Lung (tissue), 12 donors: ENCODE data around the gene KCNK18. TPM values are rescaled to one million over a fixed set of nuclear protein-coding genes. Genes with fewer than 3 reads are reported as not detected.

Experiments used
- ATAC-seq: fragments of 200-7000 bp; cut with Tn5 transposase; one replicate; pipeline ENCODE4 v1.9.1; 2020; ENCODE audit warnings: moderate number of reproducible peaks; ENCODE audit not compliant: insufficient read depth, low FRiP score
- DNase-seq, 3 donors: peaks; one replicate each; pipeline ENCODE4 v3.0.0-alpha.2; 2013 to 2017
- H3K27ac ChIP-seq, 2 donors: one replicate each; pipeline ENCODE4 v1.5.1; 2013; ENCODE audit warnings: mild to moderate bottlenecking in 2 of 2, moderate library complexity in 2 of 2, control low read depth in 1 of 2, inconsistent platforms in 1 of 2, low read depth in 1 of 2, low read length in 1 of 2
- H3K27me3 ChIP-seq, 3 donors: one replicate each; pipeline ENCODE4 v1.5.1; 2013; ENCODE audit warnings: low read length in 2 of 3; ENCODE audit not compliant: control insufficient read depth in 3 of 3, insufficient read depth in 3 of 3
- H3K36me3 ChIP-seq, 4 donors: one replicate each; pipeline ENCODE4 v1.5.1; 2013; ENCODE audit warnings: low read length in 4 of 4, mild to moderate bottlenecking in 1 of 4, moderate library complexity in 1 of 4; ENCODE audit not compliant: control insufficient read depth in 4 of 4, insufficient read depth in 4 of 4
- H3K4me1 ChIP-seq, 5 donors: one replicate each; pipeline ENCODE4 v1.5.1; 2013; ENCODE audit warnings: low read length in 5 of 5, mild to moderate bottlenecking in 2 of 5, moderate library complexity in 1 of 5; ENCODE audit not compliant: control insufficient read depth in 5 of 5, insufficient read depth in 5 of 5
- H3K4me3 ChIP-seq: one replicate; pipeline ENCODE4 v1.5.1; 2013; ENCODE audit warnings: mild to moderate bottlenecking, control low read depth, moderate library complexity
- H3K9ac ChIP-seq, 2 donors: one replicate each; pipeline ENCODE4 v1.5.1; 2013; ENCODE audit warnings: low read length in 2 of 2, control low read depth in 1 of 2; ENCODE audit not compliant: insufficient read depth in 1 of 2
- H3K9me3 ChIP-seq, 4 donors: one replicate each; pipeline ENCODE4 v1.5.1; 2013; ENCODE audit warnings: low read length in 3 of 4, mild to moderate bottlenecking in 1 of 4, moderate library complexity in 1 of 4; ENCODE audit not compliant: control insufficient read depth in 4 of 4, insufficient read depth in 3 of 4
- WGBS, 2 donors: extraction: QIAGEN DNeasy Blood & Tissue Kit; methylation state at CpG; one replicate each; pipeline ENCODE4 v1.1.7; 2013; 5-methylcytosine and 5-hydroxymethylcytosine counted together
- polyA plus RNA-seq, 2 donors: library from polyadenylated mRNA; stranded (reverse); fragments of 200-250 nt; gene quantifications; one replicate each; pipeline ENCODE4 v1.2.1, GENCODE V29; 2013
- total RNA-seq, 2 donors: library from RNA; depleted of rRNA in 1 of 2; stranded (reverse); fragments of >200 nt in 1 of 2; gene quantifications; one replicate each; pipeline ENCODE4 v1.2.1, GENCODE V29; 2014 to 2021
- TF ChIP-seq, protein P1 (sequence below): IDR thresholded peaks from 2 replicates; pipeline ENCODE4 v1.5.1; 2012; ENCODE audit warnings: mild to moderate bottlenecking; ENCODE audit errors: control extremely low read depth, extremely low read depth
- donor health status: control.
- donor health status: control.
- donor health status: Bipolar disorder and iron deficiency.
- donor health status: healthy.
- donor health status: DM: yes; HTN: yes; CAD: no.

The KCNK18 gene
- total and polyA plus RNA-seq, 4 donors: not detected

DNA sequence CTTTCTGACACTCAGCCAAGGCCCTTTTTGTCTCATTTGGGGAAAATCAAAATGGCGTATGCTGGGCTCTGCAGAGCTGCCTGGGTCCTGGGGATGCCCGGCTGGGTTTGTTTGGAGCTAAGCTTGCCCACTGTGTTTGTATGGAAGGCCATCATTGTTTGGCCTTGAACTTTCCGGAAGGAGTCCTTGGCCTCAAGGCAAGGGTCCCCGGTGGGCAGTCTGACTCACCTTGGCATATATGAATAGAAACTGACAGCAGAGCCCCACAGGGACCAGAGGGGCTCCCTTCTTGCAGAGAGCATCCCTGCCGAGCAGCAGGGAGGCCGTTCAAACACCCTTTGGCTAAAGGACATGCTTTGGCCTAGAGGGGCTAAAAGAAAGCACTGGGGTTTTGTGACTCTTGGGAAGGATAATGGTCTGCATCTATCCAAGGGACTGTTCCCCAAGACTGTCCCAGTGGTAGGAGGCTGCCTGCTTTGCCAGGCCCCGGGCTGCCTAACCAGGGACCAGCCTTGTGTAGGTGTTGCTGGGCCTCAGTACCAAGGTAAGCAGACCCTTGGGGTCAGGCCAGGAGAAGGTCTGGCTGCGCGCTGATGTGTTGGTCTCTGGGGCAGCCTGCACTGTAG, 58.7 kb downstream of the KCNK18 start:
- DNase-seq: no peak
- 93 to 96% methylated on average over 9 of the region's 9 CpGs for WGBS, 2 donors

DNA sequence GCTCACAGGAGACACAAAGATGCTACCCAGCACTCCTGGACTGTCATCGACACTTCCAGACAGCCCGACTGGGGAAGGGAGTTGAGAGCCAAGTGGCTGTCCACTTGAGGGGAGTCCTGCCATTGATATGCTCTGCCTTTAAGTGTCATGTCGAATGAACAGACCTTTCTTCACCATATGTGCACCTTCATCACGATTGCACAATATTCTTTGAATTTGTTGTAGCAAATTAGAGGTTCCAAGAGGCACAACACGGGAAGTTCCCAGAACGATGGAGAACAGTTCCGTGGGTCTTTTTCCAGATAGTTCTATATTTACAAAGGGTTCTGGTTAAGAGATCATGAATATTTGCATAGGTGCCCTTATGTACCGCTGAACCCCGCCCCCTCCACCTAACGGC, 59.6 kb downstream of the KCNK18 start:
- Histone ChIP-seq H3K4me3 (no peak overlapping the region), H3K9ac (no peak overlapping the region), H3K4me1 (peaks cover 0 to 4% (median 0%) of the 10 kb centered on the region in 5 donors), H3K27me3 (peaks cover 0 to 4% (median 0%) of the 10 kb centered on the region in 3 donors), H3K9me3 (no peaks in the 10 kb centered on the region), H3K27ac (no peak overlapping the region), H3K36me3 (no peaks in the 10 kb centered on the region)
- ATAC-seq (no peak), DNase-seq (no peak)
- 75 to 88% methylated on average over 10 of the region's 10 CpGs for WGBS, 2 donors
- TF ChIP-seq, protein P1, sequence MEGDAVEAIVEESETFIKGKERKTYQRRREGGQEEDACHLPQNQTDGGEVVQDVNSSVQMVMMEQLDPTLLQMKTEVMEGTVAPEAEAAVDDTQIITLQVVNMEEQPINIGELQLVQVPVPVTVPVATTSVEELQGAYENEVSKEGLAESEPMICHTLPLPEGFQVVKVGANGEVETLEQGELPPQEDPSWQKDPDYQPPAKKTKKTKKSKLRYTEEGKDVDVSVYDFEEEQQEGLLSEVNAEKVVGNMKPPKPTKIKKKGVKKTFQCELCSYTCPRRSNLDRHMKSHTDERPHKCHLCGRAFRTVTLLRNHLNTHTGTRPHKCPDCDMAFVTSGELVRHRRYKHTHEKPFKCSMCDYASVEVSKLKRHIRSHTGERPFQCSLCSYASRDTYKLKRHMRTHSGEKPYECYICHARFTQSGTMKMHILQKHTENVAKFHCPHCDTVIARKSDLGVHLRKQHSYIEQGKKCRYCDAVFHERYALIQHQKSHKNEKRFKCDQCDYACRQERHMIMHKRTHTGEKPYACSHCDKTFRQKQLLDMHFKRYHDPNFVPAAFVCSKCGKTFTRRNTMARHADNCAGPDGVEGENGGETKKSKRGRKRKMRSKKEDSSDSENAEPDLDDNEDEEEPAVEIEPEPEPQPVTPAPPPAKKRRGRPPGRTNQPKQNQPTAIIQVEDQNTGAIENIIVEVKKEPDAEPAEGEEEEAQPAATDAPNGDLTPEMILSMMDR: no peak

More for the DNA sequence above, 58.7 kb downstream of the KCNK18 start:
- H3K36me3 ChIP-seq: no peaks in the 10 kb centered on the region
- no peak overlapping the region for H3K4me3 ChIP-seq
- peak; percentile 9 for ATAC-seq
- H3K9me3 ChIP-seq: no peaks in the 10 kb centered on the region
- no peak overlapping the region for H3K9ac ChIP-seq
- H3K27me3 ChIP-seq: peaks cover 0 to 4% (median 0%) of the 10 kb centered on the region in 3 donors
- no peaks in the 10 kb centered on the region for H3K4me1 ChIP-seq
- H3K27ac ChIP-seq: no peak overlapping the region
- TF ChIP-seq, protein P1: no peak

DNA sequence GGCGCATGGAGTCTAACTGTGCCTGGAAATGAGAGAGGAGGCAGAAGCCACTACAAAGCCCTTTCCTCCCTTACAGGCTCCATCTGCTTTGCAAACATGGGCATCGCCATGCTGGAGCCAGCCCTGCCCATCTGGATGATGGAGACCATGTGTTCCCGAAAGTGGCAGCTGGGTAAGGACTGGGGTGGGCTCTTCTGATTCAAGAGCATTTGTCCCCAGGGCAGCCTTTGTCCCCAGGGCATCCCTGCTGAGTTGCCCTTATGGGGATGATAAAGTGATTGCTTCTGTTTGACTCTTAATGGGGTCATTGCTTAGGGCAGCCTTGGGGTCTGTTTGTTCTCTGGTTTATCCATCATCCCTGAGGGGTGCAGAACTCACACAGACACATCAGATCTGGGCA, 60.4 kb downstream of the KCNK18 start:
- Histone ChIP-seq H3K27ac (no peak overlapping the region), H3K4me3 (no peak overlapping the region), H3K27me3 (peaks cover 0 to 4% (median 0%) of the 10 kb centered on the region in 3 donors), H3K9ac (no peak overlapping the region), H3K4me1 (peaks cover 0 to 4% (median 0%) of the 10 kb centered on the region in 5 donors), H3K36me3 (no peaks in the 10 kb centered on the region), H3K9me3 (no peaks in the 10 kb centered on the region)
- ATAC-seq (no peak), DNase-seq (no peak)
- TF ChIP-seq, protein P1: no peak
- 73 to 89% methylated on average over 3 of the region's 3 CpGs for WGBS, 2 donors

DNA sequence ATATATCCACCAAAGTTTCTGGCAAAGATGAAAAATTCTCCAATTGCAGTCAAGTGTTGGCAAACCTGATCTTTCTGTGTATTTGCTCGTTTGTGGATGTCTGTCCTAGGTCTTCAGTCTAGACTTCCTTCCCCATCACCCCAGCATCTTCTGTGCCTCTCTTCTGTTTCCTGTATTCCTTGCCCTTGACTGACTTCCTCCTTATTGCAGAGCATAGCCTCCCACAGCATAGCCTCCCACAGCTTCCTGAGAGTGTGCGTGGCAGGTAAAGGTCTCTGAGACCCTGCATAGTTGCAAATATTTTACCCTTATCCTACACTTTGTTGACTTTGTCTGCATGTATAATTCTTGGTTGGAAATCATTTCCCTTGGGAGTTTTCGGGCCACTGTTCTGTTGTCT, 62.0 kb downstream of the KCNK18 start:
- Histone ChIP-seq H3K27me3 (peaks cover 0 to 4% (median 0%) of the 10 kb centered on the region in 3 donors), H3K9ac (no peak overlapping the region), H3K4me1 (peaks cover 0 to 4% (median 0%) of the 10 kb centered on the region in 5 donors), H3K36me3 (no peaks in the 10 kb centered on the region), H3K4me3 (no peak overlapping the region), H3K9me3 (no peaks in the 10 kb centered on the region), H3K27ac (no peak overlapping the region)
- TF ChIP-seq, protein P1: no peak
- ATAC-seq: no peak
- WGBS, 2 donors: 37 to 46% methylated on average over 3 of the region's 3 CpGs
- DNase-seq: no peak
